Activated CD8-positive, alpha-beta memory T cell treated with anti-CD3 and anti-CD28 coated beads for 36 hours (primary cell): Measurements from ENCODE around the gene UTP25. TPM values are rescaled to one million over a fixed set of nuclear protein-coding genes. Genes with fewer than 3 reads are reported as not detected.
"Not testable (repeated sequence)": the region's sequence is repeated elsewhere in the genome, so short reads cannot be mapped to it uniquely, and the experiment has no call there.

Experiments
- CTCF ChIA-PET: fragments of 350-600 bp; sonication (Branson Sonifier 250); formaldehyde crosslinking; loops from one replicate; lab custom pipeline; 2021; ENCODE audit warnings: antibody characterized with exemption; lab: Charles Lee
- POLR2A ChIA-PET: fragments of 350-600 bp; sonication (Branson Sonifier 250); formaldehyde crosslinking; loops from one replicate; lab custom pipeline; 2021; ENCODE audit warnings: antibody characterized with exemption; lab: Charles Lee
- total RNA-seq, 2 experiments: library from RNA; stranded (reverse); gene quantifications; one replicate each; pipeline ENCODE4 v1.2.3, GENCODE V29; 2021

Gene UTP25, protein sequence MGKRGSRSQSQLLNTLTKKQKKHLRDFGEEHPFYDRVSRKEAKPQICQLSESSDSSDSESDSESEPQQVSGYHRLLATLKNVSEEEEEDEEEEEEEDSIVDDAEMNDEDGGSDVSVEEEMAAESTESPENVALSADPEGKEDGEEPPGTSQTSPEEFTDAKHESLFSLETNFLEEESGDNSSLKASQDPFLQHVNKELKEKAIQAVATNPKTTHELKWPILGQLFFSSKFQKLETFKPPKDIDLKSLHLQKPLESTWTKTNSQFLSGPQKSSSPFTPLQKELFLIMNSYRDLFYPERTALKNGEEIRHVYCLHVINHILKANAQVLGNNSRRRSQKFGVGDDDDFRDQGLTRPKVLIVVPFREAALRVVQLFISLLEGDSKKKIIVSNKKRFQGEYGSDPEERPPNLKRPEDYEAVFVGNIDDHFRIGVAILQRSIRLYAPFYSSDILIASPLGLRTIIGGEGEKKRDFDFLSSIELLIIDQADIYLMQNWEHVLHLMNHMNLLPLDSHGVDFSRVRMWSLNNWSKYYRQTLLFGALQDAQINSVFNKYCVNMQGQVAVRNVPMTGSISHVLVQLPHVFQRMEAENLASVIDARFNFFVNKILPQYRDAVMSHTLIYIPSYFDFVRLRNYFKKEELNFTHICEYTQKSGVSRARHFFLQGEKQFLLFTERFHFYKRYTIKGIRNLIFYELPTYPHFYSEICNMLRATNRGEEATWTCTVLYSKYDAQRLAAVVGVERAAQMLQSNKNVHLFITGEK
- total RNA-seq, result 10 to 100 TPM; 14.8 to 15.3 TPM

GRCh38 chr1:209827384-209828262 lies at the start of gene UTP25:
UTP25 (plus strand) TSS chr1:209827972; CDS start chr1:209828064, 92 bp downstream.
- ChIA-PET POLR2A (interaction anchor here (0.6 to 0.9 kb wide), 3 partner anchors 12 to 45 kb away, joined by 3 to 5 read pairs (median 3); no protein-coding TSS in a partner anchor), CTCF (interaction anchor here (0.7 to 1.9 kb wide), 5 partner anchors 9 to 154 kb away, joined by 3 to 4 read pairs (median 3); partner anchors contain the start of gene IRF6)

DNA sequence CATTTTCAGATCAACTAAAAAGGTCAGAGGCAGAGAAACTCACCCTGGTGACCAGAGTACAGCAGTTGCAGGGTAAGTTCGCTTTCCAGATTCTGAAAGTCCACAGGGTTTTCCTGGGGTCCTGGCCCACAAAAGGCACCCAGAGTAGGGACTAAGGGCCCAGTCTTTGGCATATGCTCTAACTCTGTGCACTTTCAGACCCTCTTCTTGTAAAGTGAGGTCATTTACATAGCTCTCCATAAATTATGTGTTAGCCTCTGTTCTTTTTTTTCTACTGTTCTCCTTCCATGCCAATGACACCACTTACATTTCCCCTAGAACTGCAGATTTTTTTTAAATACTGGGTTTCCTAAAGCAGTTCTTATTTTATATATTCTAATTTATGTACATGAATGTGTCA lies 49.7 kb upstream of the UTP25 start:
- CTCF ChIA-PET, result interaction anchor here (1.0 kb wide), 1 partner anchor 9 kb away, joined by 6 read pairs; no protein-coding TSS in a partner anchor
- POLR2A ChIA-PET, result interaction anchor here (1.9 kb wide), 1 partner anchor 9 kb away, joined by 9 read pairs; no protein-coding TSS in a partner anchor

GRCh38 chr1:209780268-209780667 lies 47.5 kb upstream of the UTP25 start:
- POLR2A ChIA-PET, result no interaction called here

DNA sequence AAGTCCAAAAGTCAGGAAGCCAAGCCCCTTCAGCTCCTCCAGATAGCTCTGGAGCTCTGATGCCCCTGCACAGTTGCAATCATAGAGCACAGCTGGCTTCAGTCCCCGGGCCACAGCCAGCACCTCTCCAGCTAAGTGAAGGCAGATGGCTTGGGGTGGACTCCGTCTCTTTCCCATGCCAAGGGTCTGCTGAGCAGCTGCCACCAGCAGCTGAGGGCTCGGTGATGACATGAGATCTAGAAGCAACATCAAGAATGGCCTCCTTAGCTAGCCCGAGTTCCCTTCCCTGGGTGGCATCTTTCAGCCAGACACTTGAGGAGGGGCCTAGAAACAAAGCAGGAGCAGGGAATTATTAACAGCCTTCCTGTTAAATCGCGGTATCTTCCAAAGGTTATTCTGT lies 44.4 kb upstream of the UTP25 start:
- CTCF ChIA-PET, result interaction anchor here (1.1 kb wide), 1 partner anchor 11 kb away, joined by 3 read pairs; no protein-coding TSS in a partner anchor
- POLR2A ChIA-PET, result interaction anchor here (0.6 to 3.0 kb wide), 7 partner anchors 8 to 45 kb away, joined by 3 to 22 read pairs (median 8); partner anchors contain the start of genes TRAF3IP3 and UTP25

More at GRCh38 chr1:209780268-209780667, 47.5 kb upstream of the UTP25 start:
- CTCF ChIA-PET, result no interaction called here

GRCh38 chr1:209784265-209785169 lies 43.3 kb upstream of the UTP25 start, which contains the start of gene C1orf74:
C1orf74 (minus strand) TSS chr1:209784559; CDS start chr1:209783634, 925 bp downstream.
- ChIA-PET POLR2A (interaction anchor here (1.3 to 3.0 kb wide), 6 partner anchors 9 to 31 kb away, joined by 3 to 22 read pairs (median 8); partner anchors contain the start of gene TRAF3IP3), CTCF (interaction anchor here (1.0 to 1.2 kb wide), 3 partner anchors 12 to 36 kb away, joined by 3 to 4 read pairs (median 3); no protein-coding TSS in a partner anchor)

- CTCF ChIA-PET, result interaction anchor here (1.3 kb wide), 1 partner anchor 30 kb away, joined by 4 read pairs; the partner anchor contains the start of gene TRAF3IP3
- POLR2A ChIA-PET, result no interaction called here
Observed at GRCh38 chr1:209785592-209785991, 42.2 kb upstream of the UTP25 start.

DNA sequence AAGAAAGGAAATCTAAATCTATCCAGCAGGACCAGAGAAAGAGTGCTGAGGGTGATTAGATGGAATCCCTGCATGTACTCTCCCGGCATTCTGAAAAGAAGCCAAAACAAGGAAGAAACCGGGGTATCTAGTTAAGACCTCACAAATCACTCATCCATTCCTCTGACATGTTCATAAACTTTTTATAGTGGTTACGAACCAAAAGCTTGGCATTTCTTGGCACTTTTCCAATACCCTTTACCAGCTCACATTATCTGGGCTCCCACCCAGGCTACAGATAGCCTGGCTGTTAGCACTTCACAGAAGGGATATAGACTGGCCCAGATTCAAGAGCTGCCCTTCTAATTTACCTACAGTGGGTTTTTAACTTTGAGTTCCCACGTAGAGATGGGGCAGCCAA lies 41.6 kb upstream of the UTP25 start:
- POLR2A ChIA-PET, result no interaction called here

GRCh38 chr1:209787551-209787950 lies 40.2 kb upstream of the UTP25 start:
- CTCF ChIA-PET, result interaction anchor here (1.2 kb wide), 1 partner anchor 36 kb away, joined by 5 read pairs; no protein-coding TSS in a partner anchor
- POLR2A ChIA-PET, result no interaction called here

More for the DNA sequence above, 41.6 kb upstream of the UTP25 start:
- CTCF ChIA-PET, result interaction anchor here (1.3 kb wide), 1 partner anchor 30 kb away, joined by 4 read pairs; the partner anchor contains the start of gene TRAF3IP3

DNA sequence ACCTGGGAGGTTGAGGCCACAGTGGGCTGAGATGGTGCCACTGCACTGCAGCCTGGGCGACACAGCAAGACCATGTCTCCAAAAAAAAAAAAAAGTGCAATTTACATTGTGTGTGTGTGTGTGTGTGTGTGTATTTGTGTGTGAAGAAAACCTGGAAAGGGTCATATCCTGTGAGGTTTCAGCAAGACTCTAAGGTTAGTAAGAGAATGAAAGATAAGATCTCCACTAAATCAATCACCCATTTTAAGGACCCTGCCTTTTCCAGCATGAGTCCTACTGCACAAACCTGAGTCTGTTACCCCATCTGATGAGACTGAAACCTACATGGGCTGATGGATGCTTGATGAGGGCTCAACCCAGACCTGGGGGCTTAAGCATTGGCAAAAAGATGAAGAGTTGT lies 38.5 kb upstream of the UTP25 start:
- ChIA-PET POLR2A (no interaction called here), CTCF (no interaction called here)

- CTCF ChIA-PET, result no interaction called here
- POLR2A ChIA-PET, result no interaction called here
Observed at GRCh38 chr1:209790286-209791193, 37.2 kb upstream of the UTP25 start.

GRCh38 chr1:209791920-209792319 lies 35.9 kb upstream of the UTP25 start:
- ChIA-PET POLR2A (no interaction called here), CTCF (no interaction called here)

DNA sequence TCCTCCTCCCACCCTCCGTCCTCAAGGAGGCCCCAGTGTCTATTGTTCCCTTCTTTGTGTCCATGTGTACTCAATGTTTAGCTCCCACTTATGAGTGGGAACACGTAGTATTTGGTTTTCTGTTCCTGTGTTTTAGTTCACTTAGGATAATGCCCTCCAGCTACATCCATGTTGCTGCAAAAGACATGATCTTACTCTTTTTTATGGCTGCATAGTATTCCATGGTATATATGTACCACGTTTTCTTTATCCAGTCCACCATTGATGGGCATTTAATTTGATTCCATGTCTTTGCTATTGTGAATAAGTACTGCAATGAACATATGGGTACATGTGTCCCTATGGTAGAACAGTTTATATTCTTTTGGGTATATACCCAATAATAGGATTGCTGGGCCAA lies 34.1 kb upstream of the UTP25 start:
- POLR2A ChIA-PET, CTCF ChIA-PET: not testable (repeated sequence)

DNA sequence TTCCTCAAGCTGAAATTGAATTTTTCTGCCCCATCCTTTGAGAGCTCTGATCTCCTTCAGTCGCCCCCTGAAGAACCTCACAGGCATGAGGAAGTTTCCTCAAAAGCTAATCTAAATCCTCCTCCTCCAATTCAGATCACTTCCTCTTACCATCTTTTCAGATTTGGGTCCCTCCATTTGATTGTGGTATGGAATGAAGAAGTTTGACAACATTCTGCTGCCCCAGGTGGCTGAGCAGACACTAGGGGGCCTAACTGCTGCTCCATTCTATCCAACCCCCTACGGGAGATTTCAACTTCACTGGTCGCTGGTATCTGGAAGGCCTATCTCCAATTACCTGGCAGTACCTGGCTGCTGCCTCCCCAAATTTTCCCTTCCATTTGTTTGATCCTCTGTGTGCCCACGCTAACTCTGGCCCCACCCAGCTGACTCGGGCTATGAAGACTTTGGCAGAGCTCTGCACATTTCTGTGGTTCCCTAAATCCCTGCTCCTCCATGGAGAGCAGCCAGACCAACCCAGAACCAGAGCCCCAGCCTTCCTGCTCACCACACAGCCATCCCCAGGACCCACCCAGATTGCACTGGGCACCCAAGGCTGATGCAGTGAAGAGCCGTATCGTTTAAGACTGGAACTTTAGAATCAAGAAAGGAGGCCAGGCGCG lies 29.7 kb upstream of the UTP25 start:
- ChIA-PET CTCF (interaction anchor here (1.2 kb wide), 1 partner anchor 25 kb away, joined by 4 read pairs; no protein-coding TSS in a partner anchor), POLR2A (no interaction called here)

DNA sequence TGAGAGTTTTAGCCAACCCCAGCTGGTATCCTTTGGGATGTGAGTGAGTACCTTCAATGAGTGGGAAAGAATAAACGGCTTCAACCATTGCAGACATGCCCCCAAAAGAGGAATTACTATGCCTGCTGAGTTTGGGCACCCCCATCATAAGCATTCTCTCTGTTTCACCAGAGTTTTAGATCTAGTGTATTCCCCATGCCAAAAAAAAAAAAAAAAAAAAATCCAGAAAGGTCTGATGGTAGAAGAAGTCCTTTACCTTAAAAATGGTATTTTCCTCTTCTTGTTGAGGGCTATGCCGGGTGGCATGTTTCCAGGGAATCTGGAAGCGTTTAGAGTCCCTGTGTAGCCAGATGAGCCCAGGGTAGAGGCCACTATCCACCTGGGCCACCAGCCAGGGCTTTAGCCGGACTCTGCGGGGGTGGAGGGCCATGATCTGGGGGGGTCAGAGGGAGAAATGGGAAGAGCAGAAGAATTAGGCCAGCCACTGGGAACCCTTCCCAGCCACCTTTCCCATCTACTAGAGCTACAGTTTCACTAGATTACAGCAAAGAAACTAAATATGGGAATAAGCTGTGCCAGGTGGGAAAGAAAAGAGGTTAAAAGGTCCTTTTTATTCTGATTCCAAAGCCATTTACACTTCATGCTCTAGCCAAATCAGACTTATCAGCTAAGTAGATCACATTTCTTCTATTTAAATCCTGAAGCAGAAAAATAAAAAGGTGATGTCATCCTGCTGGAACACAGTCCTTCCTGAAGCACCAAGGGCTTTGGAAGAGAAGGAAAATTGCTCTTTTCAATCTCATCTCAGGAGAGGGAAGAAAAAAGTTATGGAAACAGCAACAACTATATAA lies 26.6 kb upstream of the UTP25 start:
- ChIA-PET POLR2A (no interaction called here), CTCF (interaction anchor here (1.0 kb wide), 1 partner anchor 13 kb away, joined by 3 read pairs; no protein-coding TSS in a partner anchor)
